Upper lobe of left lung (tissue), 6 donors: ENCODE data around the gene ANKMY1. TPM values are rescaled to one million over a fixed set of nuclear protein-coding genes. Genes with fewer than 3 reads are reported as not detected.

Source experiments
- ATAC-seq, 2 donors: fragments of 200-7000 bp; cut with Tn5 transposase; one replicate each; pipeline ENCODE4 v1.9.1; 2022; ENCODE audit warnings: mild to moderate bottlenecking in 2 of 2, moderate library complexity in 2 of 2; ENCODE audit not compliant: low FRiP score in 2 of 2
- DNase-seq, 2 donors: peaks; one replicate each; pipeline ENCODE4 v3.0.0-alpha.2; 2019 to 2020
- H3K27ac ChIP-seq, 4 donors: fragments of 200-600 bp; sonication (generic); one replicate each; pipeline ENCODE4 v1.5.1; 2016 to 2019
- H3K27me3 ChIP-seq, 4 donors: fragments of 200-600 bp; sonication (generic); one replicate each; pipeline ENCODE4 v1.5.1; 2017 to 2019
- H3K36me3 ChIP-seq, 4 donors: fragments of 200-600 bp; sonication (generic); one replicate each; pipeline ENCODE4 v1.5.1; 2016 to 2019
- H3K4me1 ChIP-seq, 4 donors: fragments of 200-600 bp; sonication (generic); one replicate each; pipeline ENCODE4 v1.5.1; 2018 to 2019
- H3K4me3 ChIP-seq, 4 donors: fragments of 200-600 bp; sonication (generic); one replicate each; pipeline ENCODE4 v1.5.1; 2017 to 2019; ENCODE audit warnings: mild to moderate bottlenecking in 2 of 4, moderate library complexity in 1 of 4
- H3K9me3 ChIP-seq, 4 donors: fragments of 200-600 bp; sonication (generic); one replicate each; pipeline ENCODE4 v1.5.1; 2018 to 2019
- CTCF ChIP-seq, 6 experiments: fragments of 450-650 bp in 4 of 6; fragments of 200-600 bp in 2 of 6; sonication (generic) in 2 of 6; IDR thresholded peaks; one replicate each; pipeline ENCODE4 v1.5.1; 2016 to 2019; ENCODE audit warnings: antibody characterized with exemption in 6 of 6
- EP300 ChIP-seq, 4 donors: sonication (generic); formaldehyde crosslinking; IDR thresholded peaks; one replicate each; pipeline ENCODE4 v1.5.1; 2017; ENCODE audit warnings: antibody characterized with exemption in 4 of 4, control low read depth in 2 of 4
- POLR2A ChIP-seq, 4 donors: fragments of 450-650 bp; IDR thresholded peaks; one replicate each; pipeline ENCODE4 v1.5.1; 2016 to 2017; ENCODE audit warnings: antibody characterized with exemption in 4 of 4, mild to moderate bottlenecking in 2 of 4
- POLR2AphosphoS5 ChIP-seq, 2 donors: sonication (generic); formaldehyde crosslinking; IDR thresholded peaks; one replicate each; pipeline ENCODE4 v1.5.1; 2017; ENCODE audit warnings: antibody characterized with exemption in 2 of 2
- WGBS, 2 donors: methylation state at CpG; one replicate each; pipeline ENCODE4 v1.1.5; 2017 to 2018; 5-methylcytosine and 5-hydroxymethylcytosine counted together
- total RNA-seq, 6 donors: library from RNA; depleted of rRNA in 4 of 6; stranded (reverse); fragments of >200 nt in 4 of 6; gene quantifications; one replicate each; pipeline versions ENCODE4 v1.1.0 to v1.2.1, GENCODE V29; 2016 to 2021
- donor health status: DM: no; HTN: no; CAD: no; lungs with moderate emphysema.
- donor health status: DM: no; HTN: yes; CAD: no; lungs with severe emphysema.

ANKMY1 gene
- 10 to 100 TPM; 23.7 to 97.4 (median 26.9) TPM for total RNA-seq

- 5 to 7% methylated on average over 3 to 36 of the region's 47 CpGs for WGBS, 2 donors
- ATAC-seq (peak in 1 of 2 donors; percentile 42), DNase-seq (peak; percentile 70 to 94)
- Histone ChIP-seq H3K4me1 (peaks cover 42 to 60% (median 46%) of the 10 kb centered on the region in 4 donors), H3K27me3 (no peaks in the 10 kb centered on the region), H3K27ac (peak within 1 kb of the TSS in 1 of 4 donors; percentile 14), H3K36me3 (peaks cover 0 to 4% (median 0%) of the 10 kb centered on the region in 4 donors), H3K9me3 (no peaks in the 10 kb centered on the region), H3K4me3 (peak within 1 kb of the TSS; percentile 8 to 54 (median 50))
- TF ChIP-seq POLR2A (IDR thresholded peaks at IDR 0.05) (no peak), CTCF (IDR thresholded peaks at IDR 0.05) (no peak), POLR2AphosphoS5 (IDR thresholded peaks at IDR 0.05) (no peak), EP300 (IDR thresholded peaks at IDR 0.05) (no peak)
These were observed at the start of gene ANKMY1 for GRCh38 chr2:240557808-240558207. Gene ANKMY1 (minus strand): TSS chr2:240557988. CDS start chr2:240557335, 653 bp downstream.

- TF ChIP-seq POLR2AphosphoS5 (IDR thresholded peaks at IDR 0.05) (no peak), POLR2A (IDR thresholded peaks at IDR 0.05) (no peak), CTCF (IDR thresholded peaks at IDR 0.05) (no peak), EP300 (IDR thresholded peaks at IDR 0.05) (no peak)
- H3K9me3 ChIP-seq = no peaks in the 10 kb centered on the region
- H3K27ac ChIP-seq = no peak overlapping the region
- no peak overlapping the region for H3K4me3 ChIP-seq
- H3K27me3 ChIP-seq = no peaks in the 10 kb centered on the region
- peaks cover 0 to 15% (median 6%) of the 10 kb centered on the region in 4 donors for H3K4me1 ChIP-seq
- H3K36me3 ChIP-seq = peaks cover 0 to under 1% (median 0%) of the 10 kb centered on the region in 4 donors
- no peak for DNase-seq
- WGBS, 2 donors = 84 to 92% methylated on average over 10 to 12 of the region's 12 CpGs
- no peak for ATAC-seq
These were observed 48.3 kb upstream of the ANKMY1 start for GRCh38 chr2:240605867-240606743.

DNA sequence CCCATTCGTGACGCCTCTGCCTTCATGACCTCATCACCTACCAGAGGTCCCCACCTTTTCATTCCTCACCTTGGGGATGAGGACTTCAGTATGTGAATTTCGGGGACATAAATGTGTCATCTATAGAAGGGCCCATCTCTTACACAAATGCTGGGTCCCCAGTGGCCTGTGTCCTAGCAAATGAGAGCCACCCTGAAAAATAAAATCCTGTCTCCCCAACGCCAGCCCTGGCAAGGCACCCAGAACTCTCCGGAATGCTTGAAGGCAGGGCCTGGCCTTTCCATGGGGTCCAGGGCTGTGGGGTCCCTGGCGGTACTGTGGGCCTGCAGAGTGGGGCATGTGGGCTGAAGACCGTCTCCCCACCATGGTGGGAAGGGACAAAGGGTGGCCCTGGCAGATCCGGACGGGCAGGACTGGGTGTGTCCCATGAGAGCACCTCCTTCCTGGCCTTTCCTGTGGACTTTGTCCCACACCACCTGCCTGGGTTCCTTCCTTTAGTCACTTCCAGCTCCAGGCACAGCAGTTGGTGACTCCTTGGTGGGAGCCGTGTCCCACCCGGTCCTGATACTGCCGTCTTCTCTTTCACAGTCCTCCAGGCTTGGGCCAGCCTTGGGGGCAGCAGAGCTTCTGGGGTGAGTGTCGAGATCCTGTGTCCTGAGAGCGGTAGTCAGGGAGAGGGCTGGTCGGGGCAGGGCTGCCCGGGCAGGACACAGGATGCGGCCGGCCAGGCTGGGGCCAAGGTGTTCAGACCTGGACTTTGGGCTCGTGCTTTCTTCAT is 47.3 kb upstream of the ANKMY1 start:
- peaks cover 0 to 15% (median 6%) of the 10 kb centered on the region in 4 donors for H3K4me1 ChIP-seq
- no peaks in the 10 kb centered on the region for H3K9me3 ChIP-seq
- WGBS, 2 donors = 88 to 90% methylated on average over 12 to 19 of the region's 19 CpGs
- no peak overlapping the region for H3K27ac ChIP-seq
- H3K27me3 ChIP-seq = no peaks in the 10 kb centered on the region
- no peak overlapping the region for H3K4me3 ChIP-seq
- peaks cover 0 to 6% (median 3%) of the 10 kb centered on the region in 4 donors for H3K36me3 ChIP-seq
- no peak for TF ChIP-seq POLR2AphosphoS5 (IDR thresholded peaks at IDR 0.05)
- TF ChIP-seq POLR2A (IDR thresholded peaks at IDR 0.05) = no peak
- no peak for TF ChIP-seq EP300 (IDR thresholded peaks at IDR 0.05)
- no peak for TF ChIP-seq CTCF (IDR thresholded peaks at IDR 0.05)
- ATAC-seq (peak in 1 of 2 donors; percentile 2), DNase-seq (peak in 1 of 2 donors; percentile 74)

GRCh38 chr2:240604291-240604938 is 46.6 kb upstream of the ANKMY1 start:
- Histone ChIP-seq H3K4me1 (peaks cover 0 to 15% (median 6%) of the 10 kb centered on the region in 4 donors), H3K9me3 (no peaks in the 10 kb centered on the region), H3K36me3 (peaks cover 0 to 13% (median 5%) of the 10 kb centered on the region in 4 donors), H3K4me3 (peak overlapping the region in 1 of 4 donors; percentile 7), H3K27me3 (no peaks in the 10 kb centered on the region), H3K27ac (no peak overlapping the region)
- no peak for TF ChIP-seq EP300 (IDR thresholded peaks at IDR 0.05)
- peak; percentile 52 to 75 (median 66) for TF ChIP-seq CTCF (IDR thresholded peaks at IDR 0.05)
- peak in 1 of 2 donors; percentile 87 for DNase-seq
- 41 to 42% methylated on average over 10 of the region's 11 CpGs for WGBS, 2 donors
- ATAC-seq = peak; percentile 70 to 84
